ENCODE results near the gene SLC22A3.

DNA sequence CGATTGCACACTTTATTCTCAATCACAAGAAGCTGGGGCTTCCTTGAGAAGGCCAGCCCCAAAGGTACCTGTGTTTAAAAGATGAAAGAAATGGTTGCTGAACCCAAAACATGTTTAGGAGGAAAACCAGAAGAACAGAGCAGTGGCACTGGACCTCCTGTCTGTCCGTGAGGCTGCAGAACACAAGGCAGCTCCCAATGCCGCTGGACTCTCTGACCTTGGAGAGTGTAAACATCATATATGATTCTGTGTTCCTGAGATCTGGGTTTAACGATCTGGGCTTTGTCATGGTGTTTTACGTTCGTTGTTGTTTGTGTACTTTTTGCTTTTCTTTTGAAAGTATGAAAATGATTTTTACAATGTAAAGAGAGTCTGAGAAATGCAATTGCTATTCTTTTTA, 106.1 kb downstream of the SLC22A3 start:
- TF ChIP-seq POLR2A (IDR thresholded peaks at IDR 0.05; ENCODE audit: low read length) (no peak), GATA1 (IDR thresholded peaks at IDR 0.05; ENCODE audit: low read depth, low read length) (no peak)

All from erythroblast (primary cell).